Thyroid gland (tissue), 4 donors: ENCODE measurements around the gene PPP1R1B. TPM values are rescaled to one million over a fixed set of nuclear protein-coding genes. Genes with fewer than 3 reads are reported as not detected.

Experiments
- DNase-seq, 2 donors: peaks; one replicate each; pipeline ENCODE4 v3.0.0-alpha.2; 2019
- H3K27ac ChIP-seq, 3 donors: fragments of 200-600 bp; sonication (generic); 1 replicate in 2 of 3; 2 replicates in 1 of 3; pipeline ENCODE4 v1.5.1; 2016 to 2019; ENCODE audit warnings: mild to moderate bottlenecking in 1 of 3, moderate library complexity in 1 of 3
- H3K27me3 ChIP-seq: fragments of 200-600 bp; sonication (generic); one replicate; pipeline ENCODE4 v1.5.1; 2019
- H3K36me3 ChIP-seq, 2 donors: fragments of 200-600 bp; sonication (generic); one replicate each; pipeline ENCODE4 v1.5.1; 2016 to 2019
- H3K4me1 ChIP-seq, 2 donors: fragments of 200-600 bp; sonication (generic); one replicate each; pipeline ENCODE4 v1.5.1; 2017 to 2019
- H3K4me3 ChIP-seq, 3 donors: fragments of 200-600 bp; sonication (generic); replicated peaks in 1 of 3; 1 replicate in 2 of 3; 2 replicates in 1 of 3; pipeline ENCODE4 v1.5.1; 2016; ENCODE audit warnings: mild to moderate bottlenecking in 1 of 3
- H3K9me3 ChIP-seq: fragments of 200-600 bp; sonication (generic); one replicate; pipeline ENCODE4 v1.5.1; 2017
- POLR2A ChIP-seq, 2 donors: fragments of 450-650 bp; IDR thresholded peaks; one replicate each; pipeline ENCODE4 v1.6.1; 2017; ENCODE audit warnings: antibody characterized with exemption in 2 of 2, mild to moderate bottlenecking in 2 of 2, moderate library complexity in 1 of 2
- WGBS, 2 donors: methylation state at CpG; one replicate each; pipeline ENCODE4 v1.1.5; 2017; 5-methylcytosine and 5-hydroxymethylcytosine counted together
- intact Hi-C: fragments of 100-400 bp; cut with DNase I; formaldehyde crosslinking; loops from one replicate; pipeline ENCODE4 v1.15.1; 2023
- total RNA-seq, 4 donors: library from RNA; depleted of rRNA; stranded (reverse); fragments of >200 nt; gene quantifications; one replicate each; pipeline ENCODE4 v1.2.3, GENCODE V29; 2016
- TF ChIP-seq, protein P1 (sequence below), 6 experiments: fragments of 200-600 bp in 3 of 6; fragments of 450-650 bp in 3 of 6; sonication (generic) in 3 of 6; IDR thresholded peaks; one replicate each; pipeline ENCODE4 v1.5.1; 2016 to 2019; ENCODE audit warnings: antibody characterized with exemption in 6 of 6, mild to moderate bottlenecking in 2 of 6, inconsistent platforms in 1 of 6, moderate library complexity in 1 of 6

The PPP1R1B gene
- total RNA-seq, 4 donors from 2014 or later = 1.2 TPM; not detected in 3

DNA sequence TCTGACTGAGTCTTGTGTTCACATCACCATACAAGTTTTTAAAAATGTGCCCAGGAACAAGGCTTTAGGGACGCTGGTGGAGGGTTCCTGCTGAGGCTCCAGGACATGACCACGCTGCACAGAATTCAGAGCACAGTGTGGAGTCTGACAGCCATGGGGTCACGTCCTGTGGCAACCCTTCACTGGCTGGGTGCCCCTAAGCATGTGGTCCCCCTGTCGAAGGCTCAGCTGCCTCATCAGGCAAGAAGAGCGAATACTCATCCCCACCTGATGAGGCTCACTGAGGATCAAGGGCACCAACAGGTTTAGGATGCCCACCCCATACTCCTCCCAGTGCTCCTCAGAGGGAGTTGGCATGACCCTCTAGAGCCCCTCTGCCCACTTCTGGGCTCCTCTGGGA lies 47.4 kb downstream of the PPP1R1B start:
- intact Hi-C loops = no loop called here
- TF ChIP-seq, protein P1, sequence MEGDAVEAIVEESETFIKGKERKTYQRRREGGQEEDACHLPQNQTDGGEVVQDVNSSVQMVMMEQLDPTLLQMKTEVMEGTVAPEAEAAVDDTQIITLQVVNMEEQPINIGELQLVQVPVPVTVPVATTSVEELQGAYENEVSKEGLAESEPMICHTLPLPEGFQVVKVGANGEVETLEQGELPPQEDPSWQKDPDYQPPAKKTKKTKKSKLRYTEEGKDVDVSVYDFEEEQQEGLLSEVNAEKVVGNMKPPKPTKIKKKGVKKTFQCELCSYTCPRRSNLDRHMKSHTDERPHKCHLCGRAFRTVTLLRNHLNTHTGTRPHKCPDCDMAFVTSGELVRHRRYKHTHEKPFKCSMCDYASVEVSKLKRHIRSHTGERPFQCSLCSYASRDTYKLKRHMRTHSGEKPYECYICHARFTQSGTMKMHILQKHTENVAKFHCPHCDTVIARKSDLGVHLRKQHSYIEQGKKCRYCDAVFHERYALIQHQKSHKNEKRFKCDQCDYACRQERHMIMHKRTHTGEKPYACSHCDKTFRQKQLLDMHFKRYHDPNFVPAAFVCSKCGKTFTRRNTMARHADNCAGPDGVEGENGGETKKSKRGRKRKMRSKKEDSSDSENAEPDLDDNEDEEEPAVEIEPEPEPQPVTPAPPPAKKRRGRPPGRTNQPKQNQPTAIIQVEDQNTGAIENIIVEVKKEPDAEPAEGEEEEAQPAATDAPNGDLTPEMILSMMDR (IDR thresholded peaks at IDR 0.05) = no peak
- no peak for TF ChIP-seq POLR2A (IDR thresholded peaks at IDR 0.05)
- no peak for DNase-seq
- Histone ChIP-seq H3K9me3 (no peaks in the 10 kb centered on the region), H3K27ac (peak overlapping the region; percentile 54 to 91 (median 87)), H3K36me3 (no peaks in the 10 kb centered on the region), H3K4me3 (no peak overlapping the region), H3K27me3 (no peaks in the 10 kb centered on the region), H3K4me1 (peaks cover 49 to 66% of the 10 kb centered on the region in 2 donors)
- 94 to 96% methylated on average over 3 to 5 of the region's 5 CpGs for WGBS, 2 donors

DNA sequence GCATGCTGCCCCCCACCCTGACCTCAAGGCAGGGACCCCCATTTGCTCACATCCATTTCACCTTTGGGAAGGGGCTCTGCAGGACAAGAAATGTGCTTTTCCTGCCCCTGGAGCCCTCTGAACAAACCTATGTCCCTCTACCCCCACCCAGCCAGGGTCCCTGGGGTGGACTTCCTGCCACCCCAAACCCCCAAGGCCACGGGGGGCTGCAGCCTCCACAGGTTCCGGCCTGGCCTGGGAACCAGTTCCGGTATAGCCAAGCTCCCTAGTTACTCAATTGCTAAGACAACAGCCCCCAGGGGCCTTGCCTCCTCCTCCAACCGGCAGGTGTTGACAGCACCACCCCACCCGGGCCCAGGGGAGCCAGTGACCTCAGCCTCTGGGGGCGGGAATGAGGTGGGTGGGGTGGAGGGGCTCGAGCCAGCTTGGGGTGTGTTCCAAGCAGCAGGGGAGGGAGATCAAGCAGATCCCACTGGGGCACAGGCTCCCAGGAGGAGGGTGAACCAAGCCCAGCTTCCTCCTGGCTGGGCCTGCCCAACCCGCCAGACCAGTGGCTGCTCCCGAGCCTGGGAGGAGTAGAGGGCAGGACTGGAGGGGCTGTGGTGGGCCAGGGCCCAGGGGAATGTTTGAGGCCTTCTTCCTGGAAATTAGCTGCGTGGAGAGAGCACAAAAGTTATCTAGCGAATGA lies 48.1 kb downstream of the PPP1R1B start:
- H3K27ac ChIP-seq = peak overlapping the region; percentile 54 to 91 (median 87)

DNA sequence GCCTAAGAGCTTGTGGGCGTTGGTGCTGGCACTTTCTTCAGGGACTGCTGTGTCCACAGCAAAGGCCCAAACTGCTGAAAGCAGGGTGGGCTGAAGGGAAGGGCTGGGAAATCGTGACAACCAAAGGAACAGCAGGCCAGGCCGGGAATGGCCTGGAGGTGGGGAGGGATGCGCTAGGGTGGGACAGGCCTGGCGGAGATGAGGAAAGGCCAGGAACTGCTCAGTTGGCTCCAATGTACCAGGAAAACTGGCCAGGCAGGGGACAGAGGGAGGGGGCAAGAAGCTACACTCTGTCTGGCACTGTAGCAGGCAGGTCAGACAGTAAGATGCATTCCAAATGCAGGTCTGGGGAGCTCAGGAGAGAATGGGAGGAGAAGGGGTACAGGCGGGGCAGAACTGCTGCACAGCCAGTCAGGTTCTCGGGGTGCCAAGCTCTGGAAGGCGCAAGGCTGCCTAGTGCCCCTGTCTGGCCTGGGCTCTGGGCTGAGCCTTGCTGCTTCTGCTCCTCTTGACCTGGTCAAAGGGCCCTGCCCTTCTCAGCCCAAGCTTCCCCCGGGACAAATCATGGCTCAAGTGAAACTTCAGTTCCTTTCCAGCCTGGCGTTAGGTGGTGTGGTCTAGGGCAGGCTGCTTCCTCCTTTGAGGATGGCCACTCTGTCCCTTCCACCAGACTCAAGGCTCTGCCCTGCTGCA lies 48.8 kb downstream of the PPP1R1B start:
- no peak for TF ChIP-seq POLR2A (IDR thresholded peaks at IDR 0.05)
- TF ChIP-seq, protein P1 (IDR thresholded peaks at IDR 0.05) = no peak
- no peaks in the 10 kb centered on the region for H3K36me3 ChIP-seq
- intact Hi-C loops = no loop called here
- H3K27me3 ChIP-seq = no peaks in the 10 kb centered on the region
- H3K4me3 ChIP-seq = no peak overlapping the region
- H3K27ac ChIP-seq = peak overlapping the region; percentile 54 to 91 (median 87)
- H3K9me3 ChIP-seq = no peaks in the 10 kb centered on the region
- H3K4me1 ChIP-seq = peaks cover 54 to 79% of the 10 kb centered on the region in 2 donors
- DNase-seq = no peak
- 74 to 78% methylated on average over 9 to 10 of the region's 10 CpGs for WGBS, 2 donors

More for the DNA sequence above, 48.1 kb downstream of the PPP1R1B start:
- TF ChIP-seq, protein P1 (IDR thresholded peaks at IDR 0.05) = no peak
- no peak for TF ChIP-seq POLR2A (IDR thresholded peaks at IDR 0.05)
- intact Hi-C loops = no loop called here
- H3K4me3 ChIP-seq = no peak overlapping the region
- peaks cover 54 to 73% of the 10 kb centered on the region in 2 donors for H3K4me1 ChIP-seq
- 30 to 36% methylated on average over 7 to 9 of the region's 11 CpGs for WGBS, 2 donors
- H3K36me3 ChIP-seq = no peaks in the 10 kb centered on the region
- DNase-seq = peak; percentile 77 to 88
- no peaks in the 10 kb centered on the region for H3K27me3 ChIP-seq
- H3K9me3 ChIP-seq = no peaks in the 10 kb centered on the region

DNA sequence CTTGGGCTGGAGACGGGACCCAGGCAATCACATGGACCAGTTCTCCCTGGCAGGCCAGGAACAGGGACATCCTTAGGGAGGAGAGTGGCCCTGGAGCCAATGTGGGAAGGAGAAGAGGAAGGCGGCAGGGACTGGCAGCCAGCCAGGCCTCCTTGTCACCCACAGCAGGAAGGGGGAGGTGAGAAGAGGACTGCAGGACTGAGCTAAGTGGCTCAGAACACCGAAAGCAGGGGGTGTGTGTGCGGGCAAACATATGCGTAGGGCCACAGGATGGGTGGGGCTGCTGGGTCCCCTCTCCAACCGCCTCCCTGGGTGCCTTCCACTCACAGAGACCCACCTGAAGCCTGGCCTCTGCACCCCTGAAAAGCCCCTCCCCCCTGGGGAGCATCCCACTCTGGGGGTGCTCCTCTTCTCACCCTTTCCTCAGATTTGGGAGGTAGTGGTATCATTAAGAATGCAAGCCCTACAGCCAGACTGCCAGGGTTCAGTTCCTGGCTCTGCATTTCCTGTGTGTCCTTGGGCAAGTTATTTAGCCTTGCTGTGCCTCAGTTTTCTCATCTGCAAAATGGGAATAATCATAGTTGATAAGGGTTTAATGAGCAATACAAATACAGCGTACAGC lies 49.6 kb downstream of the PPP1R1B start:
- Histone ChIP-seq H3K36me3 (no peaks in the 10 kb centered on the region), H3K27ac (peak overlapping the region; percentile 59 to 91 (median 87)), H3K9me3 (no peaks in the 10 kb centered on the region), H3K4me1 (peaks cover 54 to 76% of the 10 kb centered on the region in 2 donors), H3K4me3 (no peak overlapping the region), H3K27me3 (no peaks in the 10 kb centered on the region)
- DNase-seq = peak; percentile 97 to 98
- intact Hi-C loops = no loop called here
- TF ChIP-seq, protein P1 (IDR thresholded peaks at IDR 0.05) = no peak
- TF ChIP-seq POLR2A (IDR thresholded peaks at IDR 0.05) = peak in 1 of 2 donors; percentile 17
- 20 to 21% methylated on average over 7 of the region's 7 CpGs for WGBS, 2 donors
